Right renal cortex interstitium (tissue), 3 donors: ENCODE results near the gene ZNF189. TPM values are rescaled to one million over a fixed set of nuclear protein-coding genes. Genes with fewer than 3 reads are reported as not detected.
A peak's percentile ranks its signal among the peaks of the same experiment; 100 is the strongest.

Experiments
- DNase-seq, 3 donors: peaks; one replicate each; pipeline ENCODE4 v3.0.0-alpha.2; 2013; ENCODE audit warnings: low read depth in 3 of 3, low spot score in 2 of 3
- polyA plus RNA-seq, 3 donors: library from polyadenylated mRNA; unstranded; fragments of 120-200 nt; gene quantifications; one replicate each; pipeline ENCODE4 v1.2.1, GENCODE V29; 2013; ENCODE audit not compliant: insufficient read length in 3 of 3

The ZNF189 gene
- polyA plus RNA-seq, 3 donors, result 44.2 to 51.2 (median 45.4) TPM

DNA sequence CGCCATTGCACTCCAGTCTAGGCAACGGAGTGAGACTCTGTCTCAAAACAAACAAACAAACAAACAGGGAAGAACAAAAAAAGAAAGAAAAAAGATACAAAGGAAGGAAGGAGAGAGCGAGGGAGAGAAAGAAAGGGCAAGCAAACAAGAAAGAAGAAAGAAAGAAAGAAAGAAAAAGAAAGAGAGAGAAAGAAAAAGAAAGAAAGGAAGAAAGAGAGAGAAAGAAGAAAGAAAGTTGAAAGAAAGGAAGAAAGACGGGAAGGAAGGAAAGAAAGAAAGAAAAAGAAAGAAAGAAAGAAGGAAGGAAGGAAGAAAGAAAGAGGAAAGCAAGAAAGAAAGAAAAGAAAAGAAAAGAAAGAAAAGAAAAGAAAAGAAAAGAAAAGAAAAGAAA is 50.0 kb downstream of the ZNF189 start:
- DNase-seq, result no peak

DNA sequence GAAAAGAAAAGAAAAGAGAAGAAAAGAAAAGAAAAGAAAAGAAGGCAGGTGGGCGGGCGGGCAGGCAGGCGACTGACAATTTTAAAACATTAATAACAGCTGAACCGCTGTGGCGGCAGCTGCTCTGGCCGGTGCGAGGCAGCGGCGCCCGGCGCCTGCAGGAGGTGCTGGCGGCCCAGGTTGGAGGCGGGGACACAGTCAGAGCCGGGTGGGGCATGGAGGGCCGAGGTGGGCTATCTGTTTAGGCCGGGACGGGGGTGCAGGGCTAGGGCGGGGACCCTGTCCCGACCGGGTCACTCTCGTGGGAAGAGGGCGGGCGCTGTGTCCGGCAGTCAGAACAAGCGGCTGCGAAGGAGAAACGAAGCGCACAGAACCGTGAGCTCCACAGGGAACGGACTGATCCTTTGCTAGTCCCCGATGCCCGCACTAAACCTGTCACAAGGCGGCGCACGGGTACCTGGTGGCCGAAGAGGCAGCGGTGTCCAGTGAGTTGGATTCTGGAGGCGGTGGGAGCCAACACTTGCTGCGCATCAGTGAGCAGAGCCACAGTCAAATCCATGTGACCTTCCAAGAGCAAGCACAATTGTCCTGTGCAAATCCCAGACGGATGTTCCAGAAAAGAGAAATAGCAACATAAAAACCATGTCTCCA is 50.5 kb downstream of the ZNF189 start:
- peak; percentile 25 to 36 (median 36) for DNase-seq

DNA sequence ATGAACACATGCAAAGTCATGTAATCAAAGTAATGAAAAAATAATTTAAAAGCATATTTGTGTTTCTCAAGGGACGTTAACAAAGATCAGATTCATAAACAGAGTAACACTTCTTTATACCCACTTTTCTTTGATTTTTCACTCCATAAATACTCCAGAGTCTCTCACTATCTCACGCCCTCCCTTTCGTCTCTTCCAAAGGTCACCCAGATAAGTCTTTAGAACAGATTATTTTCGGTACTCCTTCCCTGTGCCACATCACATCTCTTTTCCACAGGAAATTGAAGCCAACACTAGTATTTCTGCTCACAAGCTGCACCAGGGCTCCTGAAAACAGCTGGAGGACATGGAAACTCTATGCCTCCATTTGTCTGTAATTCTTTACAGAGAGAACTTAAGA is 52.3 kb downstream of the ZNF189 start:
- no peak for DNase-seq

DNA sequence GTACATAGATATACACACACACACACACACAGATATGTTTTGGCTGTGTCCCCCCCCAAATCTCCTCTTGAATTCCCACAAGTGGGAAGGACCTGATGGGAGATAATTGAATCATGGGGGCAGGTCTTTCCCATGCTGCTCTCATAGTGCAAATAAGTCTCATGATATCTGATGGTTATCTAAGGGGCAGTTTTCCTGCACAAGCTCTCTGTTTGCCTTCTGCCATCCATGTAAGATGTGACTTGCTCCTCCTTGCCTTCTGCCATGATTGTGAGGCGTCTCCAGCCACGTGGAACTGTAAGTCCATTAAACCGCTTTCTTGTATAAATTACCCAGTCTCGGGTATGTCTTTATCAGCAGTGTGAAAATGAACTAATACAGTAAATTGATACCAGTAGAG is 52.8 kb downstream of the ZNF189 start:
- no peak for DNase-seq

DNA sequence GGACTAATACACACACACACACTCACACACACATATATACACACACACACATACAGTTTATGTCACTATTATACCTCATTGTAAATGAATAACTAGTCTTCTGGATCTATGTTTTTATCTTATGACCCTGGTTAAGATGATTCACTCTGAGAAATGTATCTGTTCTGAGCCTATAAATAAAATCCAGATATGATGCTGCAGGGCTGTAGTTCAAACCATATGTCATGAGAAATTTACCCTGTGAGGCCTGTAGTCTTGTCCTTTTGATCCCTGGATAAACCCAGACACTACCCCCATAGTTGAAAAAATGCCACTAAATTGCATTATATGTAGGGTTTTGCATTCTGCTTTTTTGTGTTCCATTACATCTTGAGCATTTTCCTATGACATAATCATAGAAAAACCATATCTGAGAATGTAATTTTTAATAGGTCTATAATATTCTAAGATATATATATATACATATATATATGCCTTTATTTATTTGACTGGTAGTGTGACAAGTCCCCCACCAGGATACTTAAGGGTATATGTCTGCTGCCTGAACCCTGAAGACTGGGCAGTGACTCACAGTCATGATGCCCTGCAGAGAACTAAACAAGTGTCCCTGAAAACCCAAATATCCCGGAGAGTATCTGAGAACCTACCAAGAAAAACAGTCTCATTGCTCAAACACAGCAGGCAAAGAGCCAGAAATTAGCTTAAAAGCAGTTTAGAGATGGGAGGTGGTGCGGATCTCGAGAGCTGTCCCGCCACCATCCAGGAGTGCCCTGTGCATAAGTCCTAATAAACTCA is 55.3 kb downstream of the ZNF189 start:
- DNase-seq, result no peak

DNA sequence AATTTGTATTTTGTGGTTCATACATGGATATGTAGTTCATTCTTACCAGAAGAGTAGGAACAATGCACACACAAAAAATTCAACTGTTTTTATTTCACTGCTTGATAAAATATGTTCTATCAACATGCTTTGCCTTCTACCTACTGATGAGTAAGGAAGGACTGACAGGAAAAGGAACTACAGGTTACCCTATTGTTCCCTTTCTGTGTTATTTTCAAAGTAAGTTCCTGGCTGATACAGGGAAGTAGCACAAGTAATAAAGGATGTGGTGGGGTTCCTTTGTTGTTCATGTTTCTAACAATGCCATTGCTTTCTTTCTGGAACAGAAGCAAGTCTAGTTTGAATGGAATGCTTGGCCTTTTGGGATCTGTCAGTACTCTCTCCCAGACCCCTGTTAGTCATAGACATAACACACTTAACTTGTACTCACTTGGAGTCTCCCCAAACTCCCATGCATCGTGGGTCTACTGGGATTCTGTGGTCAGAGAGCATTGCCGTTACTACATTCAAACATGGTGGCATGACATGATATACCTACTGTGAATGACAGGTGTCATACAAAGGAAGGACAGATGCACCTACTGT is 57.1 kb downstream of the ZNF189 start:
- DNase-seq, result no peak

DNA sequence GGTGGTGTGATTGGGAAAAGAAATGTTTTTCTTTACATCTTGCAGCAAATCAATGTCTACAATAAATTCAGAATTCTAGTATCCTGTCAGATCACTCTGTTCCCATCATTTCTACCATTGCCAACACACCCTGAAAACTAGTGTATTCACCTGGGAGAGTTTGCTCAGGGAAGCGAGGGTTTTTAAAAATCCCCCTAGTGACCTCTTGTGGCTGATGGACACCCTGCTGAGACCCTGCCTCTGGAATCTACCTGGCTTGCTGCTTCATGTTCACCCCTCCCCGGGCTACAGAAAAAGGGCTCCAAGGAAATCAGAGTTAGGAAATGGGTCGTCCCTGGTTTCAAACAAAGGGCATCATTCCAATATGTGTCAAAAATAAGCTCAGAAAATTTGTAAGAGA is 58.4 kb downstream of the ZNF189 start:
- no peak for DNase-seq

DNA sequence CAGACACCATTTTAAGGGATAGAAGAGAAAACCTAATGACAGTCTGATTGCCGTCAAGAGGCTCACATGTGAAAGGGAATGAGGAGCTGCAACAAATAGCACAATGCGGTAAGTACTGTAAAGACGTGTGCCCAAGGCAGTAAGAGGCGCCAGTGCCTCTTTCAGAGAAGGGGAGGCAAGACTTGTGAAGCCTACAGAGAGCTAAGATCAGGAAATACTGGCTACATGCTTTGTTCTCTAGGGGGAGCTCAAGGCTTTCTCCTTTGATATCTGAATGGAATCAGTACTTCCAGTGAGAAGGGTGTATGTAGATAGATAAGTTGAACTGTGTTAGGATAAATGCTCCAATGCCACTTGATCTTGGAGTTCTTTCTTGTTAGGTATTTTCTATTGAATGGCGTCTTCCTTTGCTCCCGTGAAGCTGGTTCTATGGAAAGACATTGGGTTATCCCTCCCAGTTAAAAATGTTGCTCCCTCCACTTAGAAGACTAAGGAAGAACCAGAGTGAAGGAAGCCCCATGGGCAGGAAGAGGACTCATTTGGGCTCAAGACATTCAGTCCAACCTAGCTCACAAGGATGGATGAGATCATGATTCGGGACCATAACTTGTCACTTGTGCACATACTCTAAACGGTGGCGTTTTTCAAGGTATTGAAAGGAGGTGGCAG is 60.4 kb downstream of the ZNF189 start:
- peak in 2 of 3 donors; percentile 42 to 52 for DNase-seq

Other genes with a start within 250 kb of the ZNF189 start
- gene BAAT, start 13.8 kb upstream of the ZNF189 start, polyA plus RNA-seq, result under 1 TPM; 0.21 to 0.44 (median 0.33) TPM
- gene MRPL50, start 233 bp upstream of the ZNF189 start, polyA plus RNA-seq, result 10 to 100 TPM; 27.3 to 31.5 (median 29.3) TPM
- gene ALDOB, start 36.9 kb downstream of the ZNF189 start, polyA plus RNA-seq, result 1,000 to 10,000 TPM in 1 of 3 donors, 100 to 1,000 TPM in 2; 735 to 1,012 (median 923) TPM
- 10 to 100 TPM; 67.3 to 73.5 (median 67.3) TPM for gene RNF20, start 135.0 kb downstream of the ZNF189 start, polyA plus RNA-seq
- gene PPP3R2, start 196.1 kb downstream of the ZNF189 start, polyA plus RNA-seq, result under 1 TPM in 1 of 3 donors, not detected in 2; 0.10 TPM